OCI-LY1 (cell line): ENCODE data around the gene TTYH3.

ENCODE experiments used
- H2AFZ ChIP-seq: fragments of 200-600 bp; sonication (generic), shearing (Covaris generic); 2 replicates; pipeline ENCODE4 v1.6.0; 2014; ENCODE audit warnings: antibody characterized with exemption, mild to moderate bottlenecking, low read length
- H3F3A ChIP-seq: fragments of 200-600 bp; sonication (generic), shearing (Covaris generic); 2 replicates; pipeline ENCODE4 v1.6.0; 2014; ENCODE audit warnings: mild to moderate bottlenecking, antibody characterized with exemption, low read length, moderate library complexity; ENCODE audit not compliant: insufficient read depth
- H3K27ac ChIP-seq: fragments of 200-600 bp; sonication (generic); 2 replicates; pipeline ENCODE4 v1.5.1; 2014; ENCODE audit warnings: low read length, mixed run types, mild to moderate bottlenecking, low read depth; ENCODE audit not compliant: poor library complexity, severe bottlenecking
- H3K27me3 ChIP-seq: fragments of 200-600 bp; sonication (generic); 2 replicates; pipeline ENCODE4 v1.6.0; 2014; ENCODE audit warnings: antibody characterized with exemption, mild to moderate bottlenecking, low read length, moderate library complexity; ENCODE audit not compliant: insufficient read depth
- H3K36me3 ChIP-seq: fragments of 200-600 bp; sonication (generic); 2 replicates; pipeline ENCODE4 v1.6.1; 2014; ENCODE audit warnings: mild to moderate bottlenecking, antibody characterized with exemption, low read length, moderate library complexity, mixed read lengths; ENCODE audit not compliant: insufficient read depth
- H3K4me1 ChIP-seq: fragments of 200-600 bp; sonication (generic); 2 replicates; pipeline ENCODE4 v1.5.1; 2014; ENCODE audit warnings: mild to moderate bottlenecking, low read length, moderate library complexity; ENCODE audit not compliant: insufficient read depth, severe bottlenecking
- H3K4me2 ChIP-seq: fragments of 200-600 bp; sonication (generic), shearing (Covaris generic); 2 replicates; pipeline ENCODE4 v1.6.1; 2014; ENCODE audit warnings: low read length
- H3K4me3 ChIP-seq: fragments of 200-600 bp; sonication (generic); 2 replicates; pipeline ENCODE4 v1.5.1; 2014; ENCODE audit warnings: low read length, low read depth, mild to moderate bottlenecking, mixed read lengths; ENCODE audit not compliant: poor library complexity, severe bottlenecking
- H3K79me2 ChIP-seq: fragments of 200-600 bp; shearing (Covaris generic); 2 replicates; pipeline ENCODE4 v1.6.1; 2016; ENCODE audit warnings: mixed run types, low read length, mixed read lengths; ENCODE audit not compliant: insufficient read depth
- H3K9ac ChIP-seq: fragments of 200-600 bp; sonication (generic), shearing (Covaris generic); 2 replicates; pipeline ENCODE4 v1.6.1; 2014; ENCODE audit warnings: mild to moderate bottlenecking, low read length, mixed read lengths
- H3K9me2 ChIP-seq: fragments of 200-600 bp; sonication (generic), shearing (Covaris generic); 2 replicates; pipeline ENCODE4 v1.6.1; 2014; ENCODE audit warnings: low read depth, mild to moderate bottlenecking, low read length, mixed read lengths
- H3K9me3 ChIP-seq: fragments of 200-600 bp; shearing (Covaris generic); 2 replicates; pipeline ENCODE4 v1.6.1; 2014; ENCODE audit warnings: low read length, mixed read lengths
- H4K20me1 ChIP-seq: fragments of 200-600 bp; sonication (generic), shearing (Covaris generic); 2 replicates; pipeline ENCODE4 v1.6.0; 2016; ENCODE audit warnings: mild to moderate bottlenecking, low read length; ENCODE audit not compliant: insufficient read depth
- EZH2 ChIP-seq: fragments of 200-600 bp; sonication (generic), shearing (Covaris generic); IDR thresholded peaks from 2 replicates; pipeline ENCODE4 v1.8.0; 2017; ENCODE audit warnings: borderline replicate concordance, mixed run types, mild to moderate bottlenecking, antibody characterized with exemption, low read length, moderate library complexity, mixed read lengths
- TF ChIP-seq, protein P1 (sequence below): fragments of 200-600 bp; sonication (generic), shearing (Covaris generic); IDR thresholded peaks from 2 replicates; pipeline ENCODE4 v1.5.1; 2017; ENCODE audit warnings: mild to moderate bottlenecking, antibody characterized with exemption, low read length, moderate library complexity, mixed read lengths

The TTYH3 gene

DNA sequence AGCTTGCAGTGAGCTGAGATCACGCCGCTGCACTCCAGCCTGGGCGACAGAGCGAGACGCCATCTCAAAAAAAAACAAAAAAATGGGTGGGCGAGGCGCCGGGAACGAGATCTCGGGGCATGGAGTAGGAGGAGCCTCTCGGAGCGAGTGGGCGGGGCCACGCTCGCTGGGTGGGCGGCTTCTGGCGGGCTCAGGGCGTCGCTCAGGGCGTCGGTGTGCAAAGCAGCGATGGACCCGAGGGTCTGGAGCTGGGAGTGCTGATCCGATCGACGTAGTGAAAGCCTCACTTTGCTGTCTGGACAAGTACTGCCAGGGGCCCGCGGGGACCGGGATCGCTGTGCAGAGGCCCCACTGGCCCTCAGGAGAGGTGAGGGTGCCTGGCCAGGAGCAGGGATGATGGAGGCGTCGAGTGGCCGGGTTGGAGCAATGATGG lies 33.6 kb downstream of the TTYH3 start:
- Histone ChIP-seq H3K9me2 (no peaks in the 10 kb centered on the region), H3K4me1 (no peaks in the 10 kb centered on the region), H4K20me1 (no peaks in the 10 kb centered on the region), H3K79me2 (no peaks in the 10 kb centered on the region), H3K9ac (no peak overlapping the region), H3K27me3 (no peaks in the 10 kb centered on the region), H3K4me2 (no peak overlapping the region), H3F3A (no peaks in the 10 kb centered on the region), H2AFZ (no peak overlapping the region), H3K4me3 (no peak overlapping the region), H3K27ac (no peak overlapping the region), H3K9me3 (no peaks in the 10 kb centered on the region), H3K36me3 (no peaks in the 10 kb centered on the region)
- TF ChIP-seq, protein P1, sequence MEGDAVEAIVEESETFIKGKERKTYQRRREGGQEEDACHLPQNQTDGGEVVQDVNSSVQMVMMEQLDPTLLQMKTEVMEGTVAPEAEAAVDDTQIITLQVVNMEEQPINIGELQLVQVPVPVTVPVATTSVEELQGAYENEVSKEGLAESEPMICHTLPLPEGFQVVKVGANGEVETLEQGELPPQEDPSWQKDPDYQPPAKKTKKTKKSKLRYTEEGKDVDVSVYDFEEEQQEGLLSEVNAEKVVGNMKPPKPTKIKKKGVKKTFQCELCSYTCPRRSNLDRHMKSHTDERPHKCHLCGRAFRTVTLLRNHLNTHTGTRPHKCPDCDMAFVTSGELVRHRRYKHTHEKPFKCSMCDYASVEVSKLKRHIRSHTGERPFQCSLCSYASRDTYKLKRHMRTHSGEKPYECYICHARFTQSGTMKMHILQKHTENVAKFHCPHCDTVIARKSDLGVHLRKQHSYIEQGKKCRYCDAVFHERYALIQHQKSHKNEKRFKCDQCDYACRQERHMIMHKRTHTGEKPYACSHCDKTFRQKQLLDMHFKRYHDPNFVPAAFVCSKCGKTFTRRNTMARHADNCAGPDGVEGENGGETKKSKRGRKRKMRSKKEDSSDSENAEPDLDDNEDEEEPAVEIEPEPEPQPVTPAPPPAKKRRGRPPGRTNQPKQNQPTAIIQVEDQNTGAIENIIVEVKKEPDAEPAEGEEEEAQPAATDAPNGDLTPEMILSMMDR = no peak
- TF ChIP-seq EZH2 = no peak

DNA sequence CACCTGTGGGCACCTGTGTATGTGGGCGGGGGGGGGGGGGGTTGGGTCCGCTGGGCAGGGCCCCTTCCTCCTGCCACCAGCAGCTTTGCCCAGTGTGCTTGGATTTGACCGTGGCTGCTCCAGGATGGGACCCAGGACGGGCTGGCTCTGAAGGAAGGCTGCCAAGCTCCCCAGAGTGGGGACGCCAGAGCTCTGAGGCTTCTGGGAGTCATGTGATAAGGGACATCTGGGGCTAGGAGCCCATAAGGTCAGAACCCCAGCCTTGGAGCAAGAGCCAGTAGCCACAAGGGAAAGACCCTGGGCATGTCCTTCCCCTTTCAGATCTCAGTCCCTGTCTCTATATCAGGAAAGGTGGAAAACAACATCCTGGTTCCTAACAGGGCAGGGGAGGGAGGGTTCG lies 34.4 kb downstream of the TTYH3 start:
- Histone ChIP-seq H3K4me2 (no peak overlapping the region), H3K9ac (no peak overlapping the region), H3F3A (no peaks in the 10 kb centered on the region), H3K79me2 (no peaks in the 10 kb centered on the region), H3K9me2 (no peaks in the 10 kb centered on the region), H4K20me1 (no peaks in the 10 kb centered on the region), H3K9me3 (no peaks in the 10 kb centered on the region), H3K27ac (no peak overlapping the region), H3K4me3 (no peak overlapping the region), H3K27me3 (no peaks in the 10 kb centered on the region), H3K36me3 (no peaks in the 10 kb centered on the region), H2AFZ (no peak overlapping the region), H3K4me1 (no peaks in the 10 kb centered on the region)
- no peak for TF ChIP-seq EZH2
- TF ChIP-seq, protein P1 = no peak

DNA sequence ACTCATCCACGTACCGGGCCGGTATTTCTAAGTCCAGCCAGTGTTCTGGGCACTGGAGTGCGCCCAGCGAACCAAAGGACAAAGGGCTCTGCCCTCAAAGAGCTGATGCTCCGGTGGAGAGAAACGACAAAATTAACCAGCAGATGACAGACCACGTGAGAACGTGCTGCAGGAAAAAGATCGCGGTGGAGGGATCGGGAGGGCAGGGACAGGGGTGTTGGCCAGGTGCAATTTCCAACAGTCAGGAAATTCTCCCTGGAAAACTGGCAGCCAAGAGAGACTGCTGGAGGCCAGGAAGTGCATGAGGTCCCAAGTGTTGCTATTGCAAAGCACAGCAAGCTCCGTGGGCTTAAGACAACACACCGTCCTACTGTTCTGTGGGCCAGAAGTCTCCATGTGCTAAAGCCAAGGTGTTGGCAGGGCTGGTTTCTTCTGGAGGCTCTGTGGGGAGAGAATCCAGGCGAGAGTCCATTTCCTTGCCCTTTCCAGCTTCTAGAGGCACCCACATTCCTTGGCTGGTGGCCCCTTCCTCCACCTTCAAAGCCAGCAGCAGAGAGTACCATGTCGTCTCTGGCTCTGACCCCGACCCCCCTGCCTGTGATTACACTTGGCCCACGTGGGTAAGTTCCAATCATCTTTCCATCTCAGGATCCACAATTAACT lies 34.9 kb downstream of the TTYH3 start:
- Histone ChIP-seq H3K27me3 (no peaks in the 10 kb centered on the region), H3K4me3 (no peak overlapping the region), H3K9me3 (no peaks in the 10 kb centered on the region), H3K27ac (no peak overlapping the region), H4K20me1 (no peaks in the 10 kb centered on the region), H3F3A (no peaks in the 10 kb centered on the region), H3K36me3 (no peaks in the 10 kb centered on the region), H3K79me2 (no peaks in the 10 kb centered on the region), H3K9ac (no peak overlapping the region), H3K4me1 (no peaks in the 10 kb centered on the region), H3K4me2 (no peak overlapping the region), H2AFZ (no peak overlapping the region), H3K9me2 (no peaks in the 10 kb centered on the region)
- TF ChIP-seq EZH2 = no peak
- TF ChIP-seq, protein P1 = no peak
